Measurements from ENCODE around the gene CACNA2D4. TPM values are rescaled to one million over a fixed set of nuclear protein-coding genes. Genes with fewer than 3 reads are reported as not detected.

CACNA2D4 gene
- total and polyA plus RNA-seq, 4 donors, result 0.95 to 1.8 (median 1.7) TPM

GRCh38 chr12:1873531-1874510, 44.6 kb downstream of the CACNA2D4 start:
- peaks cover 5% of the 10 kb centered on the region for H3K4me1 ChIP-seq (ENCODE audit: control insufficient read depth, insufficient read depth, low read length)
- no peaks in the 10 kb centered on the region for H3K27me3 ChIP-seq (ENCODE audit: control insufficient read depth, insufficient read depth, low read length)
- H3K9me3 ChIP-seq (ENCODE audit: control insufficient read depth, insufficient read depth, low read length), result peaks cover 2% of the 10 kb centered on the region
- H3K27ac ChIP-seq (ENCODE audit: low read depth, low read length), result no peak overlapping the region
- WGBS (ENCODE audit: insufficient coverage), result 81% methylated on average over 4 of the region's 5 CpGs
- no peak overlapping the region for H3K4me3 ChIP-seq (ENCODE audit: low read depth, low read length)
- DNase-seq (ENCODE audit: low read depth in 4 of 6, low spot score in 6 of 6), result peak in 2 of 6 donors; percentile 32 to 59
- no peaks in the 10 kb centered on the region for H3K36me3 ChIP-seq (ENCODE audit: control insufficient read depth, insufficient read depth, low read length)

- no peaks in the 10 kb centered on the region for H3K27me3 ChIP-seq (ENCODE audit: control insufficient read depth, insufficient read depth, low read length)
- H3K36me3 ChIP-seq (ENCODE audit: control insufficient read depth, insufficient read depth, low read length), result no peaks in the 10 kb centered on the region
- H3K9me3 ChIP-seq (ENCODE audit: control insufficient read depth, insufficient read depth, low read length), result peaks cover 2% of the 10 kb centered on the region
- WGBS (ENCODE audit: insufficient coverage), result 93% methylated on average over 6 of the region's 7 CpGs
- no peak for DNase-seq (ENCODE audit: low read depth in 4 of 6, low spot score in 6 of 6)
- H3K27ac ChIP-seq (ENCODE audit: low read depth, low read length), result no peak overlapping the region
- peaks cover 5% of the 10 kb centered on the region for H3K4me1 ChIP-seq (ENCODE audit: control insufficient read depth, insufficient read depth, low read length)
- H3K4me3 ChIP-seq (ENCODE audit: low read depth, low read length), result no peak overlapping the region
Measured at GRCh38 chr12:1872448-1872847, 46.0 kb downstream of the CACNA2D4 start.

DNA sequence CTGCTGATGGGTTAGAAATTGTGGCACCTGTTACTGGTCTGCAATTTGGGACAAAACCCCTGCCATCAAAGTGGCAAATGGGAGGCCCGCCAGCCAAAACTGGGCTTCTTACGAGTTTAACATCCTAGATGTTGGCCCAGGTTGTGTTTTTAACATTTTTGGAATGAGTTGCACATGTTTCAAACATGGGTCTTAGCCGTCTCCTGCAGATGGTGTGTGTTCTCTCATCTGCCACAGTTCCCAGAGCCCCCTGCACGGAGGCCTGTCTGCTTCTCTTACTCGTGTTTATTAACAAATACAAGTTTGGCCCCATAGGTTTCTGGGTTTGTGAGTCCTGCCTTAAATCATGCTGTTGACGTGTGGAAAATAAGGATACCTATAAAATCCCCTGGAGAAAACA, 46.5 kb downstream of the CACNA2D4 start:
- H3K36me3 ChIP-seq (ENCODE audit: control insufficient read depth, insufficient read depth, low read length), result no peaks in the 10 kb centered on the region
- no peaks in the 10 kb centered on the region for H3K27me3 ChIP-seq (ENCODE audit: control insufficient read depth, insufficient read depth, low read length)
- no peak overlapping the region for H3K4me3 ChIP-seq (ENCODE audit: low read depth, low read length)
- peaks cover 2% of the 10 kb centered on the region for H3K9me3 ChIP-seq (ENCODE audit: control insufficient read depth, insufficient read depth, low read length)
- WGBS (ENCODE audit: insufficient coverage), result 73% methylated on average over 3 of the region's 6 CpGs
- peak in 1 of 6 donors; percentile 80 for DNase-seq (ENCODE audit: low read depth in 4 of 6, low spot score in 6 of 6)
- no peak overlapping the region for H3K27ac ChIP-seq (ENCODE audit: low read depth, low read length)
- H3K4me1 ChIP-seq (ENCODE audit: control insufficient read depth, insufficient read depth, low read length), result peaks cover 5% of the 10 kb centered on the region

GRCh38 chr12:1870998-1871917, 47.2 kb downstream of the CACNA2D4 start:
- Histone ChIP-seq H3K4me3 (ENCODE audit: low read depth, low read length) (no peak overlapping the region), H3K27ac (ENCODE audit: low read depth, low read length) (no peak overlapping the region)
- WGBS (ENCODE audit: insufficient coverage), result 96% methylated on average over 22 of the region's 24 CpGs

GRCh38 chr12:1870086-1870485, 48.4 kb downstream of the CACNA2D4 start:
- DNase-seq (ENCODE audit: low read depth in 4 of 6, low spot score in 6 of 6), result no peak
- peaks cover 5% of the 10 kb centered on the region for H3K4me1 ChIP-seq (ENCODE audit: control insufficient read depth, insufficient read depth, low read length)
- H3K9me3 ChIP-seq (ENCODE audit: control insufficient read depth, insufficient read depth, low read length), result peaks cover 2% of the 10 kb centered on the region
- WGBS (ENCODE audit: insufficient coverage), result 69% methylated on average over 7 of the region's 7 CpGs
- H3K27ac ChIP-seq (ENCODE audit: low read depth, low read length), result no peak overlapping the region
- no peak overlapping the region for H3K4me3 ChIP-seq (ENCODE audit: low read depth, low read length)
- no peaks in the 10 kb centered on the region for H3K36me3 ChIP-seq (ENCODE audit: control insufficient read depth, insufficient read depth, low read length)
- H3K27me3 ChIP-seq (ENCODE audit: control insufficient read depth, insufficient read depth, low read length), result no peaks in the 10 kb centered on the region

More at GRCh38 chr12:1870998-1871917, 47.2 kb downstream of the CACNA2D4 start:
- peaks cover 2% of the 10 kb centered on the region for H3K9me3 ChIP-seq (ENCODE audit: control insufficient read depth, insufficient read depth, low read length)
- H3K36me3 ChIP-seq (ENCODE audit: control insufficient read depth, insufficient read depth, low read length), result no peaks in the 10 kb centered on the region
- H3K4me1 ChIP-seq (ENCODE audit: control insufficient read depth, insufficient read depth, low read length), result peaks cover 5% of the 10 kb centered on the region
- no peaks in the 10 kb centered on the region for H3K27me3 ChIP-seq (ENCODE audit: control insufficient read depth, insufficient read depth, low read length)
- no peak for DNase-seq (ENCODE audit: low read depth in 4 of 6, low spot score in 6 of 6)

DNA sequence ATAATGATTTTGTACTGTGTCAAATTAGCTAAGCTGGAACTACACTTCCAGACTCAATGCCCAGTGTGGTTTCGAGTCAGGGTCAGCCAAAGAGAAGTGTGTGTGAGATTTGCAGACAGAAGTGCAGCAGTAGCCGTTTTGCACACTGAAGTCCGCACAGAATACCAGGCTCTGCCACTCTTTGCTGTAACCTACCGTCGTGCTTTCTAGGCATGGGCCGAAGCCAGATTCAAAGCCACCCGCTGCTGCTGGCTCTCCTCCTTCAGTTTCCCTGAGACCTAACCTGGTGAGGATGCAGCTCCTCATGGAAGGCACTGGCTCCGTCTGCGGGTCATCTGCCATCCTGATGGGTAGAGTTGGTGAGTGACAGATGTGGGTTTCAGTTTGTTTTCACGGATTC, 49.3 kb downstream of the CACNA2D4 start:
- H3K27me3 ChIP-seq (ENCODE audit: control insufficient read depth, insufficient read depth, low read length), result peaks cover 2% of the 10 kb centered on the region
- no peak for DNase-seq (ENCODE audit: low read depth in 4 of 6, low spot score in 6 of 6)
- no peak overlapping the region for H3K4me3 ChIP-seq (ENCODE audit: low read depth, low read length)
- H3K9me3 ChIP-seq (ENCODE audit: control insufficient read depth, insufficient read depth, low read length), result peaks cover 2% of the 10 kb centered on the region
- H3K36me3 ChIP-seq (ENCODE audit: control insufficient read depth, insufficient read depth, low read length), result no peaks in the 10 kb centered on the region
- no peak overlapping the region for H3K27ac ChIP-seq (ENCODE audit: low read depth, low read length)
- WGBS (ENCODE audit: insufficient coverage), result 93% methylated on average over 7 of the region's 10 CpGs
- peaks cover 12% of the 10 kb centered on the region for H3K4me1 ChIP-seq (ENCODE audit: control insufficient read depth, insufficient read depth, low read length)

DNA sequence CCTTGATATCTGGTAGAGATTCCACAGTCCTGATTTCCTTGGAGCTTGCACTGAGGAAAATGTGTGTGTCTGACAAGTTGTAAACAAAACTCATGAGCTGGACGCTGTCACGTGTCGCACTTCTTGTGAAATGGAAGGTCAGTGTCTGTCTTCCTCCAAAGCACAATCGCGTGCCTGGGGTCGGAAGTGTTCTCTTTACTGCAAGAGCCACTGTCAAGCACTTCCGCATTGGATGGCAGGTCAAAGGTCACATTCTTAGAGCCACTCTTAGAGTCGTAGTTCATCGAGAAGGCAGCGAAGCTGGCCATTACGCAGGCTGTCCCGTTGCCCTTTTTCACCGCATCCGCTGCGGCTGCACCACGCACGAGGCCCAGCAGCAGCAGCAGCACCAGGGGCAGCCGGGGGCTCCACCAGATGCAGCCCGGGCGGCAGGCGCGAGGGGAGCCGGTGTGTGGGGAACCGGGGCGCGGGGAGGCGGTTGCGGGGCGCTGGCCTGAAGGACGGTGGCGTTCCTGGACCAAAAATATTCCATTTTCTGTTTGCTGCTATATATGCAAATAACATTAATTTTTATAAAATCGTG, 53.1 kb downstream of the CACNA2D4 start:
- DNase-seq (ENCODE audit: low read depth in 4 of 6, low spot score in 6 of 6), result no peak
- Histone ChIP-seq H3K4me1 (ENCODE audit: control insufficient read depth, insufficient read depth, low read length) (peaks cover 7% of the 10 kb centered on the region), H3K4me3 (ENCODE audit: low read depth, low read length) (no peak overlapping the region), H3K27me3 (ENCODE audit: control insufficient read depth, insufficient read depth, low read length) (peaks cover 5% of the 10 kb centered on the region), H3K9me3 (ENCODE audit: control insufficient read depth, insufficient read depth, low read length) (peaks cover 2% of the 10 kb centered on the region), H3K36me3 (ENCODE audit: control insufficient read depth, insufficient read depth, low read length) (no peaks in the 10 kb centered on the region), H3K27ac (ENCODE audit: low read depth, low read length) (no peak overlapping the region)
- 79% methylated on average over 21 of the region's 32 CpGs for WGBS (ENCODE audit: insufficient coverage)

DNA sequence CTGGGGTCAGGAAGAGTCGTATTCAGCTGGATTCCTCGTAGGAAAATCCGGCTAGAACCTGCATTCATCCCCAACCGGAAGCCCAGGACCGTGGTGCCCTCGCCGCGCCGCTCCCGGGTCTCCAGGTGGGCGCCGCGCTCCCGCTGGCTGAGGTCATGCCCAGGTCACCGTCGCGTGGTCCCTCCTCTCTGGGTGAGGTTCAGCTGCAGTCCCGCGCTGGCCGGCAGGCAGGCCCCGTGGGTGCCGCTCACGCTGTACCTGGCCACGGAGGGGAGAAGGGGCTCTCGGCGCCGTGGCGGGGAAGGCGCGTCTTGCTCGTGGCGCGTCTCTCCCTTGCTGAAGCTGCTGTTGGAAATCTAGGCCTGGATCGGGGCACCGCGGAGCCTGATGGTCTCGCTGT, 53.6 kb downstream of the CACNA2D4 start:
- H3K4me3 ChIP-seq (ENCODE audit: low read depth, low read length), result no peak overlapping the region
- H3K9me3 ChIP-seq (ENCODE audit: control insufficient read depth, insufficient read depth, low read length), result peaks cover 1% of the 10 kb centered on the region
- 54% methylated on average over 37 of the region's 37 CpGs for WGBS (ENCODE audit: insufficient coverage)
- H3K27me3 ChIP-seq (ENCODE audit: control insufficient read depth, insufficient read depth, low read length), result peaks cover 5% of the 10 kb centered on the region
- peaks cover 7% of the 10 kb centered on the region for H3K4me1 ChIP-seq (ENCODE audit: control insufficient read depth, insufficient read depth, low read length)
- H3K27ac ChIP-seq (ENCODE audit: low read depth, low read length), result no peak overlapping the region
- no peak for DNase-seq (ENCODE audit: low read depth in 4 of 6, low spot score in 6 of 6)
- no peaks in the 10 kb centered on the region for H3K36me3 ChIP-seq (ENCODE audit: control insufficient read depth, insufficient read depth, low read length)

DNA sequence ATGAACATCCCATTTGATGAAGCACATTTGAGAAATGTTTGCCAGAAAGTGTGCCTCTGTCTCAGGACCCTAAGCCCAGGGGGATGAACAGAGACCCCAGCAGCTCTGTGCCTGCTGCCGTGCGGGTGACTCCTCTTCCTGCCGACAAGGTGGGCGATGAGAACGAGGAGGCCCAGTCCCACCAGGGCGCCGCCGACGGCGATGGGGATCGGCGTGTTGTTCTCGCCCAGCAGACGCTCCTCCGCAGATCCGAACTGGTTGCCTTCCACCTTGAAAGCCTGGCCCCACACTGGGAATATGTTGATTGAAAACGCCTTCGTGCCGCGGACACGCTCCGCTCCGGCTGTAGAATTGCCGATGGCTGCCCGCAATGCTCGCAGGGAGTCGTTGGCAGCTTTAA, 54.0 kb downstream of the CACNA2D4 start:
- no peaks in the 10 kb centered on the region for H3K9me3 ChIP-seq (ENCODE audit: control insufficient read depth, insufficient read depth, low read length)
- H3K4me3 ChIP-seq (ENCODE audit: low read depth, low read length), result no peak overlapping the region
- H3K36me3 ChIP-seq (ENCODE audit: control insufficient read depth, insufficient read depth, low read length), result no peaks in the 10 kb centered on the region
- peaks cover 5% of the 10 kb centered on the region for H3K27me3 ChIP-seq (ENCODE audit: control insufficient read depth, insufficient read depth, low read length)
- no peak for DNase-seq (ENCODE audit: low read depth in 4 of 6, low spot score in 6 of 6)
- H3K27ac ChIP-seq (ENCODE audit: low read depth, low read length), result no peak overlapping the region
- WGBS (ENCODE audit: insufficient coverage), result 55% methylated on average over 27 of the region's 27 CpGs
- peaks cover 7% of the 10 kb centered on the region for H3K4me1 ChIP-seq (ENCODE audit: control insufficient read depth, insufficient read depth, low read length)
